PC-9 (cell line): ENCODE measurements around the gene EIF4G3. TPM values are rescaled to one million over a fixed set of nuclear protein-coding genes. Genes with fewer than 3 reads are reported as not detected.

Experiments
- BruUV-seq: library from RNA; stranded (reverse); fragments of 400-500 nt; replicated peaks from 2 replicates; lab custom pipeline; 2021; lab: Mats Ljungman, UMichigan
- CTCF ChIA-PET: fragments of 300-600 bp; sonication (Branson Sonifier 250); formaldehyde crosslinking; loops from one replicate; lab custom pipeline; 2022; ENCODE audit warnings: antibody characterized with exemption; lab: Charles Lee
- POLR2A ChIA-PET: fragments of 300-600 bp; sonication (Branson Sonifier 250); formaldehyde crosslinking; loops from one replicate; lab custom pipeline; 2022; ENCODE audit warnings: antibody characterized with exemption; ENCODE audit not compliant: unreplicated experiment; lab: Charles Lee
- DNase-seq, 2 experiments: peaks; one replicate each; pipeline versions ENCODE4 v3.0.0 to v3.0.0-alpha.2; 2015 to 2022; ENCODE audit warnings: mixed read lengths in 1 of 2
- H2AFZ ChIP-seq: fragments of 200-600 bp; sonication (generic); 2 replicates; pipeline ENCODE4 v1.8.1; 2017; ENCODE audit warnings: antibody characterized with exemption
- H3F3A ChIP-seq: fragments of 200-600 bp; sonication (generic); 2 replicates; pipeline ENCODE4 v1.8.1; 2017; ENCODE audit warnings: antibody characterized with exemption, mild to moderate bottlenecking, low read depth; ENCODE audit not compliant: insufficient read depth
- H3K27ac ChIP-seq: fragments of 200-600 bp; sonication (generic); 2 replicates; pipeline ENCODE4 v1.6.1; 2016; ENCODE audit warnings: mixed run types
- H3K27me3 ChIP-seq: fragments of 200-600 bp; sonication (generic); 2 replicates; pipeline ENCODE4 v1.6.1; 2016; ENCODE audit warnings: low read depth, mixed run types; ENCODE audit not compliant: insufficient read depth
- H3K36me3 ChIP-seq: fragments of 200-600 bp; sonication (generic); 2 replicates; pipeline ENCODE4 v1.6.1; 2016; ENCODE audit warnings: low read depth, mixed run types
- H3K4me1 ChIP-seq: fragments of 200-600 bp; sonication (generic); replicated peaks from 2 replicates; pipeline ENCODE4 v1.6.1; 2016; ENCODE audit warnings: mixed run types; ENCODE audit not compliant: insufficient read depth
- H3K4me2 ChIP-seq: fragments of 200-600 bp; sonication (generic); 2 replicates; pipeline ENCODE4 v1.6.1; 2017; ENCODE audit warnings: mixed run types
- H3K4me3 ChIP-seq: fragments of 200-600 bp; sonication (generic); 2 replicates; pipeline ENCODE4 v1.6.1; 2016; ENCODE audit warnings: mixed run types
- H3K79me2 ChIP-seq: fragments of 200-600 bp; sonication (generic); 2 replicates; pipeline ENCODE4 v1.6.1; 2017; ENCODE audit warnings: low read depth, mixed run types
- H3K9me2 ChIP-seq: fragments of 200-600 bp; sonication (generic); 2 replicates; pipeline ENCODE4 v1.8.1; 2017; ENCODE audit warnings: mild to moderate bottlenecking; ENCODE audit not compliant: insufficient read depth
- H3K9me3 ChIP-seq: fragments of 200-600 bp; sonication (generic); 2 replicates; pipeline ENCODE4 v1.8.1; 2016; ENCODE audit warnings: low read depth; ENCODE audit not compliant: insufficient read depth
- H4K20me1 ChIP-seq: fragments of 200-600 bp; sonication (generic); 2 replicates; pipeline ENCODE4 v1.8.1; 2017; ENCODE audit not compliant: insufficient read depth
- CTCF ChIP-seq: fragments of 200-600 bp; sonication (generic); conservative IDR thresholded peaks from 2 replicates; pipeline ENCODE4 v1.6.1; 2017; ENCODE audit warnings: mixed run types, antibody characterized with exemption, mild to moderate bottlenecking, moderate library complexity
- EZH2 ChIP-seq: fragments of 200-600 bp; sonication (generic); IDR thresholded peaks from 2 replicates; pipeline ENCODE4 v1.8.0; 2017; ENCODE audit warnings: antibody characterized with exemption, low read depth
- intact Hi-C: fragments of 100-400 bp; cut with micrococcal nuclease; formaldehyde crosslinking; loops from one replicate; pipeline ENCODE4 v1.10.0; 2022; ENCODE audit not compliant: unreplicated experiment
- total RNA-seq: library from RNA; stranded (reverse); gene quantifications from 2 replicates; pipeline ENCODE4 v1.2.3, GENCODE V29; 2021

Gene EIF4G3
- total RNA-seq, 1 experiment from 2014 or later: 63.2 TPM

DNA sequence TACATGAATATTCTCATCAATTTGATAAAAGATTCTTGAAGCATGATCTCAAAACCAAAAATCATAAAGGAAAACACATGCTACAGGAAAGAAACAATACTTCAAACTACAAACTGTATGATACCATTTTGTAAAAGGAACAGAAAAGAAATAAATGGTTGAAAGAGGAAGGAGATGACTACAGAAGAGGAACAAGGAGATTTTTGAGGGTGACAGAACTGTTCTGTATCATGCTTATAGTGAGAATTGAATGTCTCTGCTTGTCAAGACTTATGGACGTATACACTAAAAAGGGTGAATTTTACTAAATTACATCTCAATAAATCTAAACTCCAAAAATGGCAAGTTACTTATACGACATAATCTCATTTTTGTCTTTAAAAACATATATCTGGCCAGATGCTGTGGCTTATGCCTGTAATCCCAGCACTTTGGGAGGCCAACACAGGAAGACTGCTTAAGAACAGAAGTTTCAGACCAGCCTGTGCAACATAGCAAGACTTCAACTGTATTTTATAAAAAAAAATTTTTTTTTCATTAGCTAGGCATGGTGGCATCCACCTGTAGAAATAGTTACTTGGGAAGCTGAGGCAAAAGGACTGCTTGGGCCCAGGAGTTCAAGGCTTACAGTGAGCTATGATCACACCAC is 125.4 kb downstream of the EIF4G3 start:
- peaks cover 11% of the 10 kb centered on the region; the same call in 1 of the 2 replicates for H3K79me2 ChIP-seq
- H3K27ac ChIP-seq: no peak overlapping the region
- CTCF ChIA-PET: no interaction called here
- H2AFZ ChIP-seq: no peak overlapping the region
- TF ChIP-seq CTCF (no peak), EZH2 (no peak)
- intact Hi-C loops: no loop called here
- no peak for DNase-seq
- no peaks in the 10 kb centered on the region; the same call in 1 of the 2 replicates for H3F3A ChIP-seq
- H4K20me1 ChIP-seq: peaks cover 7% of the 10 kb centered on the region; the same call in 1 of the 2 replicates
- no peaks in the 10 kb centered on the region for H3K36me3 ChIP-seq
- no TSS peak for BruUV-seq
- H3K4me3 ChIP-seq: no peak overlapping the region
- POLR2A ChIA-PET: no interaction called here
- H3K4me1 ChIP-seq: no peaks in the 10 kb centered on the region
- H3K4me2 ChIP-seq: no peak overlapping the region
- no peaks in the 10 kb centered on the region for H3K27me3 ChIP-seq
- no peaks in the 10 kb centered on the region for H3K9me2 ChIP-seq
- H3K9me3 ChIP-seq: no peaks in the 10 kb centered on the region

DNA sequence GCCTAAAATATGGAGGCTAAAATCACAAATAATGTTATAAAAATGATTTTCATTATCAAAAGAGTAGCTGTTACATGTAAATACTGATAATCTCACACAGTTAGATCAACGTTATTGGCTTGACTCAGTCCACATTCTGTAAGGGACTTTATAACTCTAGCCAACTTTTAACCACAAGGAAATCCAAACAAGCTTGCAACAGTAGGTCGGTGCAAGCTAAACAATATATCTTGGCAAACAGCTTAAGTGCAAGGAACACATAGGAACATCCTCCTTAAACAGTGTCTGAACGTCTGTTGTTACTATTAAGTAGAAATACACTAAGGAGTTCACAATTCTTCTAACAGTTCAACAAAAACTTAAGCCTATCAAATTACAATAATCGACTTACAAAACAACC is 126.7 kb downstream of the EIF4G3 start:
- DNase-seq: no peak
- H3K36me3 ChIP-seq: no peaks in the 10 kb centered on the region
- no peaks in the 10 kb centered on the region; the same call in 1 of the 2 replicates for H3F3A ChIP-seq
- H3K27me3 ChIP-seq: no peaks in the 10 kb centered on the region
- intact Hi-C loops: no loop called here
- BruUV-seq: no TSS peak
- POLR2A ChIA-PET: no interaction called here
- H3K4me3 ChIP-seq: no peak overlapping the region
- H3K4me1 ChIP-seq: no peaks in the 10 kb centered on the region
- H3K27ac ChIP-seq: no peak overlapping the region
- no peak overlapping the region for H2AFZ ChIP-seq
- H3K79me2 ChIP-seq: 0 out of 2 replicates have a peak, but pooled peaks cover 10% of the 10 kb centered on the region
- H3K9me2 ChIP-seq: no peaks in the 10 kb centered on the region
- no peak for TF ChIP-seq EZH2
- no peak for TF ChIP-seq CTCF
- H3K9me3 ChIP-seq: no peaks in the 10 kb centered on the region
- H3K4me2 ChIP-seq: no peak overlapping the region
- CTCF ChIA-PET: no interaction called here
- peaks cover 7% of the 10 kb centered on the region; the same call in 1 of the 2 replicates for H4K20me1 ChIP-seq

DNA sequence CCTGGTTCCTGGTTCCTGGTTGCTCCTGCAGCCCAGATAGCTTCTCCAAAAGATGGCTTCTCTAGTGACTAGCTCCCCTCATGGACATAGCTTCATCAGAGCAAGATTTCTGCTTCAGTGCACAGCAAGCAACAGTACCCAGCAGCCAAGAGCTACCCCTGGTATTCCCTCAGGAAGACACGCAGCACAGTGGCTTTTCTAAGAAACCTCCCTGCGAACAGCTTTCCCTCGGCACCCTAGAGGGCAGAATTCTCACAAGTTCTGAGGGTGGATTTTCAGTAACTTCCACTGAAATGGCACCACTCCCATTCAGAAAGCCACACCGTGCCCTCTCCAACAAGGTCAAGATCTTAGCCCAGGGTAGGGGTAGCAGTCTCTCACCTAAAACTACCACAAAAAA is 128.2 kb downstream of the EIF4G3 start:
- POLR2A ChIA-PET: no interaction called here
- intact Hi-C loops: no loop called here
- H3K27ac ChIP-seq: no peak overlapping the region
- 0 out of 2 replicates have a peak, but pooled peaks cover 11% of the 10 kb centered on the region for H3K79me2 ChIP-seq
- H3K4me3 ChIP-seq: no peak overlapping the region
- H3F3A ChIP-seq: peaks cover 4% of the 10 kb centered on the region; the same call in 1 of the 2 replicates
- DNase-seq: no peak
- no peaks in the 10 kb centered on the region for H3K36me3 ChIP-seq
- TF ChIP-seq CTCF: no peak
- no peak for TF ChIP-seq EZH2
- H3K4me2 ChIP-seq: no peak overlapping the region
- CTCF ChIA-PET: no interaction called here
- no peaks in the 10 kb centered on the region for H3K27me3 ChIP-seq
- H3K9me3 ChIP-seq: no peaks in the 10 kb centered on the region
- no peaks in the 10 kb centered on the region for H3K9me2 ChIP-seq
- H2AFZ ChIP-seq: no peak overlapping the region
- no peaks in the 10 kb centered on the region for H3K4me1 ChIP-seq
- H4K20me1 ChIP-seq: peaks cover 12% of the 10 kb centered on the region
- no TSS peak for BruUV-seq
